Hindlimb muscle (tissue), 1 donor: Measurements from ENCODE around the gene ABCA6. TPM values are rescaled to one million over a fixed set of nuclear protein-coding genes. Genes with fewer than 3 reads are reported as not detected.

Experiments used
- DNase-seq: peaks from one replicate; pipeline ENCODE4 v3.0.0-alpha.2; 2013
- polyA plus RNA-seq: library from polyadenylated mRNA; unstranded; fragments of 120-200 nt; gene quantifications from one replicate; pipeline ENCODE4 v1.2.1, GENCODE V29; 2013; ENCODE audit not compliant: insufficient read length

The ABCA6 gene
- polyA plus RNA-seq, 1 donor: 12.0 TPM

DNA sequence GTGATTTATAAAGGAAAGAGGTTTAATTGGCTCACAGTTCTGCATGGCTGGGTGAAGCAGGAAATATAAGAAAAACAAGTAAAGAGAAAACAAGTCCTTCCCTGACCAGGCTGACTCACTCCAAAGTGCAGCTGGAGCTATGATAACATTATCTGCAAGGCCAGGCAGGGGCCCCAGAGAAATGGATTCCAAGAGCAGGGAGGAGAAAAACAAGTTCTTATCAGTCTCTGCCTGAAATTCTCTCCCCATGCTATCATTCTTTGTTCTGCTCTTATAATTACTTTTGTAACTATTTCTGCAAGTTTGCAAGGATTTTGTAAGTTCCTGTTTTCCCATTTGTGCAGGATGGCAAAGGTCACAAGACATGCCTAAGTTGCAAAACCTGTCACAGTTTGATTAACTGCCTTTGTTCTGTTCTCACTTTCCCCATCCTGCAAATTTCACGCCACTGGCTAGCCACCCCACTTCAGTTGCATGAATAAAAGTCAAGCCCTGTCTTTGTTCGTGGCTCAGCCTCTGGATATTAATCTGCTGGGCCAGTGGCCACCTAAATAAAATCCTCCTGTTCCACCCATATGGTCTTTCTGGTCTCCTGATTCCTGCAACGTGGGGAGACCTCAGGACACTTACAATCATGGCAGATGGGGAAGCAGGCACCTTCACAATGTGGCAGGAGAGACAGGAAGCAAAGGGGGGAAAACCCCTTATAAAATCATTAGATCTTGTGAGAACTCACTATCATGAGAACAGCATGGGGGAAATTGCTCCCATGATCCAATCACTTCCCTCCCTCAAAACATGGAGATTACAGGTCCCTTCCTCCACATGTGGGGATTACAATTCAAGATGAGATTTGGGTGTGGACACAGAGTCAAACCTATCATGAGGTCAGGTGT, 94.1 kb downstream of the ABCA6 start:
- DNase-seq: peak; percentile 19

DNA sequence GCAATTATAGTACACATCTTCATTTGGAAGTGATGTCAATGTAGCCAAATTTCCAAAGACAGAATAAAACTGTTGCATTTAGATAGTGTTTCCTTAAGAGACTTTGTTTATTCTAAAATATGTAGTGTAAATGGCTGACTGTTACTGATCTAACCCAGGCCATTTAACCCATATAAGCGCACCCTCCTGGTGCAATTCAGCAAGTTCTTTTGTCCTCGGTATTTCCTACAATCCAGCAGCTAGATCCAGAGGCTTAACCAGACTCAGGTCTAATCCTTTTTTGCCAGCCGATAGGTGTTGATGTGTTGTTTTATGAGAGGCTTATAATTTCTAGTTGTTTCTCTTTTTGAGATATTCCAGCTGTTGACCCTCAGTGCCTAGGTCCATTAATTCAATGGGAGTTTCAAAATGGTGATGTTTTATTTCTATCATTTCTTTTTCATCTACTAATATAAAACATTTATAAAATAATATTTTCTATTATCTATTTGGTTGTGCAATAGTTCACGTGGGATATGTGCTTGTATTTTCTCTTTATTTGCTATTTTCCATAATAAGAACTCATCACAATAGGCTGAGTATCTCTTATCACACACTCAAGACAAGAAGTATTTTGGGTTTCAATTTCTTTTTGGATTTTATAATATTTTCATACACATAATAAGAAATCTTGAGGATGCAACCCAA, 95.4 kb downstream of the ABCA6 start:
- no peak for DNase-seq

DNA sequence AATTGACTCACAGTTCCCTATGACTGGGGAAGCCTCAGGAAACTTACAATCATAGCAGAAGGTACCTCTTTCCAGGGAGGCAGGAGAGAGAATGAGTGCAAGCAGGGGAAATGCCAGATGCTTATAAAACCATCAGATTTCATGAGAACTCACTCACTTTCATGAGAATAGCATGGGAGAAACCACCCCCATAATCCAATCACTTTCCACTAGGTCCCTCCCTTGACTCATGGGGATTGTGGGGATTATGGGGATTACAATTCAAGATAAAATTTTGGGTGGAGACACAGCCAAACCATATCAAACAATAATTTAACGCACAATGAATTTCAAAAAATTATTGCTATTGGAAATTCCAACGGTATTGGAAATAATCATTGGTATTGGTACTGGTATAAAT, 96.0 kb downstream of the ABCA6 start:
- no peak for DNase-seq

DNA sequence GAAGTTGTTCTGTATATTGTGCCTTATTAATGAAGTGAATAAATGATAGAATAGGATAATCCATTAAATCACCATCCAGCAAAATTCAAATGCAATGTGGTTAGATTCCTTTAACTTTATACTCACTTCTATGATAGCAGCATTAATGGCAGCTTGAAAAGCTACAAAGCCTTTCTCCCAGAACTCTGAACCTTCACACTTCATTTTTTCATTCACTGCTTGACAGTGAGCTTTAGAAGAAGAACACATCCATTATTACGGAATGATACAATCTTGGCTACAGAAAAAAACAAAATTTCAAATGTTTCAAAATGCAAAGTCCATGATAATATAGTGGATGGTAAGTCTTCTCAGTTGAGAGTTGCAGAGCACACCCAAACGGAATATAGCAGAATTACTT, 97.3 kb downstream of the ABCA6 start:
- DNase-seq: no peak

DNA sequence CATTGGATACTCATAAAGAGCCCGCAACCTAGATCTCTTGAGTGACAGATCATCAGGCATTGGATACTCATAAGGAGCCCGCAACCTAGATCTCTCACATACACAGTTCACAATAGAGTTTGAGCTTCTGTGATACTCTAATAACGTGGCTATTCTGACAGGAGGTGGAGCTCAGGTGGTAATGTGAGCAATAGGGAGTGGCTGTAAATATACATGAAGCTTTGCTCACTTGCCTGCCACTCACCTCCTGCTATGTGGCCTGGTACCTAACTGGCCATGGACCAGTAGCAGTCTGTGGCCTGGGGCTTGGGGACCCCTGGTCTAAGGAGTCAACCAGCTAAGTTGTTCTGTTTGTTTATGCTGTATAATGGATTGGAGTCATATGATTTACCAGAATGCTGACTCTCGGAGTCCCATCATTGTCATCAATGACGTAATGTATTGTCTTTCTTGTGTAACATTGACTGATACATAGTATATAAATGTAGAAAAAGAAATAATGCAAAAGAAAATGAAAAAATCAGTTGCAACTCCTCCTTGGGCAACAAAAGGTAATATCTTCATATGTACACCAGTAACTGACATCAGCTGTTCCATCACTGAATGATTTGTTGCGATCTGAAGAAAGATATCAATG, 98.5 kb downstream of the ABCA6 start:
- no peak for DNase-seq

DNA sequence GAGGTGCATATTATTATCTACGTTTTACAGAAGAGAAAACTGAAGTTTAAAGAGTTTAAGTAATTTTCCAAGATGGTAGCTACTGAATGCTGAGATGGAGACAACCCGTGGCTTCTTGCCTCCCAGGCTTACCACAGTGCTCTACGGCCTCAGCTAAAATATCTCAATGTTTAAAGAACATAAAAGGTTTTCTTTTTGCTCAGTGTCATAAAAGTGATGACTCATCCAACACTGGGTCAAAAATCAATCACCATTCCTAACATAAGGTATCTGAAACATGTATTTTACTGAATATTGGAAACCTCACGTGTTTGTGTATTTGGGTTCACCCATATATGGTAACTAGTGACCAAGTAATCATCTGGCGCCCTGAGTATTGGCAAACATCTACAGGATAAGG, 99.4 kb downstream of the ABCA6 start:
- no peak for DNase-seq

DNA sequence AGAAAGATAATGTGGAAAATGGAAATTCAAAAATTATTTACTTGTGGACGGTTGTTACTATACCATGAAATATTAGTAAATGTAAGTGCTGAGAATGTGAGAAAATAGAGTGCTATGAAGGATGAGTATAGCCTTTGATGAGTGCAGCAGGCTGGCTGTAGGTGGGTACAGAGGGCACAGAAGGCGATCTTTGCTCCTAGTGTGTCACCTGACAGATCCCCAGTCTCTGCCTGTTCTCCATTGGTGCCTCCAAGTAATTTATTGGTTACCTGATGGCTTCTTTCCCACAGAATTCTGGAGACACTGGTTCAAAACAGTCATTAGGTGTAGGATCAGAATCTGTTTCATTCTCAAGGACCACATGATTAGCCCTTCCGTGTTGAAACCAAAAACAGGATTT, 109.9 kb downstream of the ABCA6 start:
- no peak for DNase-seq

DNA sequence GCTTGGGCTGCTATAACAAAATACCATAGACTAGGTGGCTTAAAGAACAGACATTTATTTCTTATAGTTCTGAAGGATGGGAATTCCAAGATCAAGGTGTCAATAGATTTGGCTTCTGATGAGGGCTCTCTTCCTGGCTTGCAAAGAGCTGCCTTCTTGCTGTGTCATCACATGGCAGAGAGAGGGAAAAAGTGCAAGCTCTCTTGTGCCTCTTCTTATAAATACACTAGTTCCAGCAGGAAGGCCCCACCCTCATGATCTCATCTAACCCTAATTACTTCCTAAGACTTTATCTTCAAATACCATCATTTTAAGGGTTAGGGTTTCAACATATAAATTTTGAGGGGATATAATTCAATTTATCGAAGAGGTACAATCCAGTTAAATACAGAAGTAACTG, 111.5 kb downstream of the ABCA6 start:
- no peak for DNase-seq

Other genes starting within 250 kb of the ABCA6 start
- 51.5 TPM for gene ABCA8, start 186.5 kb downstream of the ABCA6 start, polyA plus RNA-seq
- gene ABCA9, start 81.0 kb downstream of the ABCA6 start, polyA plus RNA-seq: 17.8 TPM
- 14.4 TPM for gene ABCA10, start 86.9 kb upstream of the ABCA6 start, polyA plus RNA-seq
- gene ABCA5, start 185.2 kb upstream of the ABCA6 start, polyA plus RNA-seq: 22.3 TPM